ENCODE measurements around the gene LRRTM4. TPM values are rescaled to one million over a fixed set of nuclear protein-coding genes. Genes with fewer than 3 reads are reported as not detected.

LRRTM4 gene
- polyA plus RNA-seq, 1 donor (not counting 4 experiments of a cell fraction or from before 2014, with no cell fraction given), result not detected

DNA sequence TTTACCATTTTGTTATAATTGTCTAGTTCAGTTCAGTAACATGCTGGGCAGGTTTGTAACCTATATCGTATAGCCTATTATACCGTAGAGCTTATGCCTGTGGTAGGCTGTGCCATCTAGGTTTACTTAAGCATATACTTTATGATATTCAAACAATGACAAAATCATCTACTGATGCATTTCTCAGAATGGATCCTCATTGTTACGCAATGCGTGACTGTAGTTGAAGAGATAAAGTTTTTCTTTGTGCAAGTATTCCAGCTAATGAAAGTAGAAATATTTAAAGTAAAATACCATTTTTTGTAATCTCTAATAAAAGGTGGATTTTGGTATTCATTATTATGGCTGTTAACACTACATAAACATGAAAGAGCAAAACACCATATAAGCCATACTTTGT lies 100.2 kb downstream of the LRRTM4 start:
- H3K27ac ChIP-seq (ENCODE audit: control insufficient read depth, insufficient read depth, low read length), result no peak overlapping the region
- H3K4me2 ChIP-seq (ENCODE audit: control insufficient read depth, extremely low read depth, insufficient read depth, low read depth, low read length), result no peak overlapping the region
- H3K27me3 ChIP-seq (ENCODE audit: control insufficient read depth, extremely low read depth, insufficient read depth, low read length), result no peaks in the 10 kb centered on the region
- FAIRE-seq (no peak), DNase-seq (ENCODE audit: low read depth, low spot score) (no peak)
- H3K9ac ChIP-seq (ENCODE audit: control insufficient read depth, extremely low read depth, insufficient read depth, low read length), result no peak overlapping the region
- H3K9me1 ChIP-seq (ENCODE audit: control insufficient read depth, extremely low read depth, insufficient read depth, low read length), result no peaks in the 10 kb centered on the region
- TF ChIP-seq, protein P1, sequence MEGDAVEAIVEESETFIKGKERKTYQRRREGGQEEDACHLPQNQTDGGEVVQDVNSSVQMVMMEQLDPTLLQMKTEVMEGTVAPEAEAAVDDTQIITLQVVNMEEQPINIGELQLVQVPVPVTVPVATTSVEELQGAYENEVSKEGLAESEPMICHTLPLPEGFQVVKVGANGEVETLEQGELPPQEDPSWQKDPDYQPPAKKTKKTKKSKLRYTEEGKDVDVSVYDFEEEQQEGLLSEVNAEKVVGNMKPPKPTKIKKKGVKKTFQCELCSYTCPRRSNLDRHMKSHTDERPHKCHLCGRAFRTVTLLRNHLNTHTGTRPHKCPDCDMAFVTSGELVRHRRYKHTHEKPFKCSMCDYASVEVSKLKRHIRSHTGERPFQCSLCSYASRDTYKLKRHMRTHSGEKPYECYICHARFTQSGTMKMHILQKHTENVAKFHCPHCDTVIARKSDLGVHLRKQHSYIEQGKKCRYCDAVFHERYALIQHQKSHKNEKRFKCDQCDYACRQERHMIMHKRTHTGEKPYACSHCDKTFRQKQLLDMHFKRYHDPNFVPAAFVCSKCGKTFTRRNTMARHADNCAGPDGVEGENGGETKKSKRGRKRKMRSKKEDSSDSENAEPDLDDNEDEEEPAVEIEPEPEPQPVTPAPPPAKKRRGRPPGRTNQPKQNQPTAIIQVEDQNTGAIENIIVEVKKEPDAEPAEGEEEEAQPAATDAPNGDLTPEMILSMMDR (optimal IDR thresholded peaks at IDR 0.05 in 1 of 3, IDR thresholded peaks at IDR 0.05 in 1 of 3, conservative IDR thresholded peaks at IDR 0.05 in 1 of 3; ENCODE audit: extremely low read depth in 1 of 3, insufficient read depth in 2 of 3, low read length in 3 of 3), result no peak
- no peak for TF ChIP-seq EZH2 (IDR thresholded peaks at IDR 0.05; ENCODE audit: low read length)
- H4K20me1 ChIP-seq (ENCODE audit: control insufficient read depth, extremely low read depth, insufficient read depth, low read length), result no peaks in the 10 kb centered on the region
- no peaks in the 10 kb centered on the region for H3K79me2 ChIP-seq (ENCODE audit: control insufficient read depth, insufficient read depth, low read length)
- H3K9me3 ChIP-seq (ENCODE audit: control insufficient read depth, low read depth, low read length), result no peaks in the 10 kb centered on the region
- no peaks in the 10 kb centered on the region for H3K36me3 ChIP-seq (ENCODE audit: control insufficient read depth in 2 of 2, extremely low read depth in 1 of 2, insufficient read depth in 2 of 2, low read length in 2 of 2)
- dilution Hi-C loops (cut with MboI; ENCODE audit: extremely low pct_ligation_motif_present, low sequenced_read_pairs), result no loop called here
- H3K4me1 ChIP-seq (ENCODE audit: control insufficient read depth, extremely low read depth, insufficient read depth, low read length), result no peaks in the 10 kb centered on the region
- H3K4me3 ChIP-seq (ENCODE audit: control insufficient read depth in 2 of 3, extremely low read depth in 1 of 3, insufficient read depth in 2 of 3, low read depth in 1 of 3, low read length in 3 of 3), result no peak overlapping the region
- H2AFZ ChIP-seq (ENCODE audit: control insufficient read depth, low read length), result no peak overlapping the region

DNA sequence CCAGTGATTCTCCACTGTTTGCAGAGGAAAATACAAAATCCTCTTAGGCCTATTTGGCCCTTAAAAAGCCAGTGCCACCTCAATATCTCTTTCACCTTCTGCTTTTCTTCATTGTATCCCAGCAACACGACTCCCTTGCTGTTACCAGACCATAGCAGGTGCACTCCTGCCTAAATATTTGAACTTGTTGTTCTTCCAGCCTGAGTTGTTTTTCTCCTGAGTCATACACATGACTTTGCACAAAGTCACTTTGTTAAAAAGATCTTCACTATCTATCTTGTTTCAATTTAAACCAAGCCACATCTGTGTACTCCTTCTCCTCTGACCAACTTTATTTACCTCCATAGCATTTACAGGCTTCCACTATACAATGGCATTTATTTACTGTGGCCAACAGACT lies 103.6 kb downstream of the LRRTM4 start:
- no peak overlapping the region for H3K9ac ChIP-seq (ENCODE audit: control insufficient read depth, extremely low read depth, insufficient read depth, low read length)
- no peak overlapping the region for H2AFZ ChIP-seq (ENCODE audit: control insufficient read depth, low read length)
- no peak overlapping the region for H3K4me3 ChIP-seq (ENCODE audit: control insufficient read depth in 2 of 3, extremely low read depth in 1 of 3, insufficient read depth in 2 of 3, low read depth in 1 of 3, low read length in 3 of 3)
- no peaks in the 10 kb centered on the region for H3K36me3 ChIP-seq (ENCODE audit: control insufficient read depth in 2 of 2, extremely low read depth in 1 of 2, insufficient read depth in 2 of 2, low read length in 2 of 2)
- dilution Hi-C loops (cut with MboI; ENCODE audit: extremely low pct_ligation_motif_present, low sequenced_read_pairs), result no loop called here
- H3K79me2 ChIP-seq (ENCODE audit: control insufficient read depth, insufficient read depth, low read length), result no peaks in the 10 kb centered on the region
- no peaks in the 10 kb centered on the region for H4K20me1 ChIP-seq (ENCODE audit: control insufficient read depth, extremely low read depth, insufficient read depth, low read length)
- no peak overlapping the region for H3K27ac ChIP-seq (ENCODE audit: control insufficient read depth, insufficient read depth, low read length)
- no peaks in the 10 kb centered on the region for H3K9me3 ChIP-seq (ENCODE audit: control insufficient read depth, low read depth, low read length)
- no peaks in the 10 kb centered on the region for H3K27me3 ChIP-seq (ENCODE audit: control insufficient read depth, extremely low read depth, insufficient read depth, low read length)
- DNase-seq (ENCODE audit: low read depth, low spot score) (no peak), FAIRE-seq (no peak)
- TF ChIP-seq EZH2 (IDR thresholded peaks at IDR 0.05; ENCODE audit: low read length), result no peak
- TF ChIP-seq, protein P1 (optimal IDR thresholded peaks at IDR 0.05 in 1 of 3, IDR thresholded peaks at IDR 0.05 in 1 of 3, conservative IDR thresholded peaks at IDR 0.05 in 1 of 3; ENCODE audit: extremely low read depth in 1 of 3, insufficient read depth in 2 of 3, low read length in 3 of 3), result no peak
- H3K4me2 ChIP-seq (ENCODE audit: control insufficient read depth, extremely low read depth, insufficient read depth, low read depth, low read length), result no peak overlapping the region
- no peaks in the 10 kb centered on the region for H3K9me1 ChIP-seq (ENCODE audit: control insufficient read depth, extremely low read depth, insufficient read depth, low read length)
- no peaks in the 10 kb centered on the region for H3K4me1 ChIP-seq (ENCODE audit: control insufficient read depth, extremely low read depth, insufficient read depth, low read length)
